MCF 10A (cell line): ENCODE results near the gene TCTN1. TPM values are rescaled to one million over a fixed set of nuclear protein-coding genes. Genes with fewer than 3 reads are reported as not detected.

Experiments
- BruUV-seq: library from RNA; stranded (reverse); fragments of 400-500 nt; replicated peaks from 2 replicates; lab custom pipeline; 2021; lab: Mats Ljungman, UMichigan
- CTCF ChIA-PET: fragments of 300-600 bp; sonication (Branson Sonifier 250); formaldehyde crosslinking; extraction: SDS; loops from one replicate; lab custom pipeline; 2021; ENCODE audit warnings: antibody characterized with exemption, inconsistent platforms; lab: Yijun Ruan, JAX
- POLR2A ChIA-PET: fragments of 300-600, 350-650 bp; sonication (Branson Sonifier 250); formaldehyde crosslinking; extraction: SDS; loops from one replicate; lab custom pipeline; 2020; ENCODE audit warnings: antibody characterized with exemption, inconsistent platforms; lab: Yijun Ruan, JAX
- DNase-seq: peaks from one replicate; pipeline ENCODE4 v3.0.0-alpha.2; 2018; ENCODE audit not compliant: unreplicated experiment
- H3K27ac Mint-ChIP-seq: one replicate; pipeline ENCODE4 v1.8.0; 2022; ENCODE audit warnings: mild to moderate bottlenecking, low read depth, mixed read lengths; ENCODE audit not compliant: unreplicated experiment
- H3K27me3 Mint-ChIP-seq: one replicate; pipeline ENCODE4 v1.8.0; 2022; ENCODE audit warnings: mixed read lengths; ENCODE audit not compliant: insufficient read depth, unreplicated experiment
- H3K36me3 Mint-ChIP-seq: one replicate; pipeline ENCODE4 v1.8.0; 2022; ENCODE audit warnings: mild to moderate bottlenecking, moderate library complexity, mixed read lengths; ENCODE audit not compliant: insufficient read depth, unreplicated experiment
- H3K4me1 Mint-ChIP-seq: one replicate; pipeline ENCODE4 v1.8.0; 2022; ENCODE audit warnings: mixed read lengths; ENCODE audit not compliant: insufficient read depth, unreplicated experiment
- H3K4me3 Mint-ChIP-seq: one replicate; pipeline ENCODE4 v1.8.0; 2022; ENCODE audit warnings: mild to moderate bottlenecking, moderate library complexity, mixed read lengths; ENCODE audit not compliant: unreplicated experiment
- H3K9me3 Mint-ChIP-seq: one replicate; pipeline ENCODE4 v1.8.0; 2022; ENCODE audit warnings: mixed read lengths; ENCODE audit not compliant: unreplicated experiment
- CTCF ChIP-seq: fragments of 200-600 bp; IDR thresholded peaks from one replicate; pipeline ENCODE4 v1.8.0; 2022; ENCODE audit warnings: antibody characterized with exemption, mild to moderate bottlenecking; ENCODE audit not compliant: unreplicated experiment
- intact Hi-C: fragments of 100-400 bp; cut with micrococcal nuclease; formaldehyde crosslinking; loops from 2 replicates; pipeline ENCODE4 v1.14.1; 2022
- total RNA-seq: library from RNA; stranded (reverse); gene quantifications from 2 replicates; pipeline ENCODE4 v1.2.3, GENCODE V29; 2022

The TCTN1 gene
- total RNA-seq, 1 experiment from 2014 or later: 36.5 TPM

GRCh38 chr12:110688446-110689280, 74.7 kb downstream of the TCTN1 start, which contains the start of gene HVCN1:
TSS of gene HVCN1 (minus strand) at chr12:110689115. CDS start at chr12:110683245, 5,870 bp downstream.
- BruUV-seq: no TSS peak
- no peak for DNase-seq
- H3K27ac Mint-ChIP-seq: no peak within 1 kb of the TSS

GRCh38 chr12:110689281-110690126, 75.6 kb downstream of the TCTN1 start:
- TF ChIP-seq CTCF: no peak
- no peak for DNase-seq
- no peaks in the 10 kb centered on the region for H3K9me3 Mint-ChIP-seq
- H3K27ac Mint-ChIP-seq: no peak overlapping the region
- no TSS peak for BruUV-seq
- H3K36me3 Mint-ChIP-seq: no peaks in the 10 kb centered on the region
- H3K4me3 Mint-ChIP-seq: peak overlapping the region; percentile 33
- H3K27me3 Mint-ChIP-seq: peaks cover 53% of the 10 kb centered on the region
- H3K4me1 Mint-ChIP-seq: no peaks in the 10 kb centered on the region
- CTCF ChIA-PET: no interaction called here
- intact Hi-C loops: loop anchor here (10.0 kb wide), 1 partner anchor 235 kb away; the partner anchor contains the start of gene ARPC3
- POLR2A ChIA-PET: interaction anchor here (1.0 kb wide), 1 partner anchor 15 kb away, joined by 4 read pairs; no protein-coding TSS in a partner anchor

More at GRCh38 chr12:110688446-110689280, 74.7 kb downstream of the TCTN1 start, which contains the start of gene HVCN1:
- intact Hi-C loops: no loop called here
- ChIA-PET POLR2A (no interaction called here), CTCF (no interaction called here)
- Mint-ChIP-seq H3K4me1 (no peaks in the 10 kb centered on the region), H3K27me3 (peaks cover 62% of the 10 kb centered on the region), H3K36me3 (no peaks in the 10 kb centered on the region), H3K9me3 (peaks cover 6% of the 10 kb centered on the region), H3K4me3 (peak within 1 kb of the TSS; percentile 33)
- no peak for TF ChIP-seq CTCF

GRCh38 chr12:110690127-110690430, 76.2 kb downstream of the TCTN1 start:
- Mint-ChIP-seq H3K9me3 (no peaks in the 10 kb centered on the region), H3K27ac (no peak overlapping the region), H3K4me1 (no peaks in the 10 kb centered on the region), H3K4me3 (no peak overlapping the region), H3K36me3 (no peaks in the 10 kb centered on the region), H3K27me3 (peaks cover 47% of the 10 kb centered on the region)
- intact Hi-C loops: loop anchor here (10.0 kb wide), 1 partner anchor 235 kb away; the partner anchor contains the start of gene ARPC3
- BruUV-seq: no TSS peak
- POLR2A ChIA-PET: interaction anchor here (1.0 kb wide), 1 partner anchor 15 kb away, joined by 4 read pairs; no protein-coding TSS in a partner anchor
- no peak for TF ChIP-seq CTCF
- CTCF ChIA-PET: no interaction called here
- DNase-seq: no peak
